Upper lobe of right lung (tissue), 1 donor: Measurements from ENCODE around the gene WDR88. TPM values are rescaled to one million over a fixed set of nuclear protein-coding genes. Genes with fewer than 3 reads are reported as not detected.

Experiments
- ATAC-seq: fragments of 200-7000 bp; cut with Tn5 transposase; one replicate; pipeline ENCODE4 v1.9.1; 2020; ENCODE audit warnings: mild to moderate bottlenecking, moderate library complexity
- DNase-seq: peaks from one replicate; pipeline ENCODE4 v3.0.0-alpha.2; 2020
- H3K27ac ChIP-seq: fragments of 200-600 bp; one replicate; pipeline ENCODE4 v1.8.0; 2022
- H3K27me3 ChIP-seq: fragments of 200-600 bp; one replicate; pipeline ENCODE4 v1.8.0; 2022; ENCODE audit warnings: mild to moderate bottlenecking
- H3K36me3 ChIP-seq: fragments of 200-600 bp; one replicate; pipeline ENCODE4 v1.8.0; 2022
- H3K4me1 ChIP-seq: fragments of 200-600 bp; one replicate; pipeline ENCODE4 v1.8.0; 2022
- H3K4me3 ChIP-seq: fragments of 200-600 bp; one replicate; pipeline ENCODE4 v1.8.0; 2022; ENCODE audit warnings: mild to moderate bottlenecking
- H3K9me3 ChIP-seq: fragments of 200-600 bp; one replicate; pipeline ENCODE4 v1.8.0; 2022
- intact Hi-C: fragments of 100-400 bp; cut with DNase I; formaldehyde crosslinking; loops from one replicate; pipeline ENCODE4 v1.11.0; 2022
- total RNA-seq: library from RNA; stranded (reverse); fragmentation: NEBNext Ultra II Directional; extraction: Animal tissue kit (Norgen Biotek cat#: 25700); gene quantifications from one replicate; pipeline ENCODE4 v1.2.1, GENCODE V29; 2021
- TF ChIP-seq, protein P1 (sequence below): fragments of 200-600 bp; IDR thresholded peaks from one replicate; pipeline ENCODE4 v1.8.0; 2022; ENCODE audit warnings: antibody characterized with exemption
- donor health status: DM: no; HTN: yes; CAD: no; lungs with severe emphysema.

Gene WDR88
- total RNA-seq, 1 donor from 2014 or later = not detected

DNA sequence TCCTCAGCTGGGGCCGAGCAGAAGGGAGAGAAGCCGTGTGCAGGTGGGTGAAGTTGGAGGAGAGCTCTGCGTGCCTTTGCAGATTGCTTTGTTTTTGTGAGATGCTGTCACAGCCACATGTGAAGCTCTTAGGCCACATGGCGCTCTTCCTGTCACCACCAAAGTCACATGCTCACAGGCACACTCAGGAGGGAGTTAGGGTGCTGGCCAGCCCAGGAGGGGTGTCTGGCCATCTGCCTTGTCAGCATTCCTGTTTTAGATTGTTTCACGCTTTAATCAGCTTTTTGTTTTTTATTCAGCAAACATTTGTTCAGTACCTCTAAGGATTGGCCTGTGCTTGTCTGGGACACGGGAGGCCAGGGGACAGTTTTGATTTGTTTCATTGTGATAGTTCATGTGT, 29.0 kb upstream of the WDR88 start:
- Histone ChIP-seq H3K36me3 (peaks cover 77% of the 10 kb centered on the region), H3K4me1 (no peaks in the 10 kb centered on the region), H3K27ac (no peak overlapping the region), H3K9me3 (no peaks in the 10 kb centered on the region), H3K4me3 (no peak overlapping the region), H3K27me3 (no peaks in the 10 kb centered on the region)
- intact Hi-C loops = no loop called here
- DNase-seq (no peak), ATAC-seq (no peak)
- TF ChIP-seq, protein P1, sequence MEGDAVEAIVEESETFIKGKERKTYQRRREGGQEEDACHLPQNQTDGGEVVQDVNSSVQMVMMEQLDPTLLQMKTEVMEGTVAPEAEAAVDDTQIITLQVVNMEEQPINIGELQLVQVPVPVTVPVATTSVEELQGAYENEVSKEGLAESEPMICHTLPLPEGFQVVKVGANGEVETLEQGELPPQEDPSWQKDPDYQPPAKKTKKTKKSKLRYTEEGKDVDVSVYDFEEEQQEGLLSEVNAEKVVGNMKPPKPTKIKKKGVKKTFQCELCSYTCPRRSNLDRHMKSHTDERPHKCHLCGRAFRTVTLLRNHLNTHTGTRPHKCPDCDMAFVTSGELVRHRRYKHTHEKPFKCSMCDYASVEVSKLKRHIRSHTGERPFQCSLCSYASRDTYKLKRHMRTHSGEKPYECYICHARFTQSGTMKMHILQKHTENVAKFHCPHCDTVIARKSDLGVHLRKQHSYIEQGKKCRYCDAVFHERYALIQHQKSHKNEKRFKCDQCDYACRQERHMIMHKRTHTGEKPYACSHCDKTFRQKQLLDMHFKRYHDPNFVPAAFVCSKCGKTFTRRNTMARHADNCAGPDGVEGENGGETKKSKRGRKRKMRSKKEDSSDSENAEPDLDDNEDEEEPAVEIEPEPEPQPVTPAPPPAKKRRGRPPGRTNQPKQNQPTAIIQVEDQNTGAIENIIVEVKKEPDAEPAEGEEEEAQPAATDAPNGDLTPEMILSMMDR = no peak

- DNase-seq (no peak), ATAC-seq (no peak)
- no peak overlapping the region for H3K4me3 ChIP-seq
- no peaks in the 10 kb centered on the region for H3K27me3 ChIP-seq
- intact Hi-C loops = no loop called here
- H3K36me3 ChIP-seq = peaks cover 79% of the 10 kb centered on the region
- H3K9me3 ChIP-seq = no peaks in the 10 kb centered on the region
- TF ChIP-seq, protein P1 = no peak
- H3K4me1 ChIP-seq = no peaks in the 10 kb centered on the region
- no peak overlapping the region for H3K27ac ChIP-seq
These were observed 23.8 kb upstream of the WDR88 start for GRCh38 chr19:33108161-33108560.

DNA sequence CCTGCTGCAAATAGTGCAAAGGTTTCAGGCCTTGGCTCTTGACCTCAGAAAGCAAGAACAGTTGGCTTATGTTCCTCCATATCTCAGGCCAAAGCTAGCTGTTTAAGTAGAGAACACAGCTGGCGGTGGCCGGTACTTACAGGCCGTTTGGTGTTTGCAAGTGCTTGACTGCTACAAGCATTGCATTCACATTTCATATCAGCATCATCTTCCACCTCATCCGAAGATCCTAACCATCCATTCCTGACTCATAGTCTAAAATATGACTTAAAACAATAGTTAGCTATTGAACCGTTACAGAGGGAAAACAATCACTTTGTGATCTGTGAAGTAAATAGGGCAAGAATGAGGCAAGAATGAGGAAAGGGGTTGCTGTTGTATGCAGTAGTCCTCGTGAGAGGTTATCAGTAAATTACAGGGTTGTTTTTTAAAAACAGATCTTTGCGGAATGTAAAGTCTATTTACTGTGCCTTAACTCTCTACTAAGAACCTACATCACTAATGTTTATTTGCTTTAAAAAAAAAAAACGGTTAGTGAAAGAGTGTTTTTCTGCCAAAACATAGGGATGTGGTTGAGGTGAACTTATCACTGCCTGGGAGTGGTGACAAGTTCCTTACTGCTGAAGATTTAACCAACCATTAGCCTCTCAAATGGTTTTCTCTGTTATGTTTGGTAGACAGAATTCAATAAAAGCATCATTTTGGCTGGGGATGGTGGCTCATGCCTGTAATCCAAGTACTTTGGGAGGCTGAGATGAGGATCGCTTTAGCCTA, 21.6 kb upstream of the WDR88 start:
- no peak overlapping the region for H3K27ac ChIP-seq
- intact Hi-C loops = no loop called here
- no peak overlapping the region for H3K4me3 ChIP-seq
- TF ChIP-seq, protein P1 = no peak
- H3K27me3 ChIP-seq = no peaks in the 10 kb centered on the region
- no peak for DNase-seq
- no peaks in the 10 kb centered on the region for H3K9me3 ChIP-seq
- peaks cover 80% of the 10 kb centered on the region for H3K36me3 ChIP-seq
- ATAC-seq = no peak
- H3K4me1 ChIP-seq = no peaks in the 10 kb centered on the region

GRCh38 chr19:33111587-33111986, 20.3 kb upstream of the WDR88 start:
- no peaks in the 10 kb centered on the region for H3K4me1 ChIP-seq

GRCh38 chr19:33114312-33114711, 17.6 kb upstream of the WDR88 start:
- ATAC-seq (no peak), DNase-seq (no peak)
- Histone ChIP-seq H3K4me1 (no peaks in the 10 kb centered on the region), H3K4me3 (no peak overlapping the region), H3K36me3 (peaks cover 82% of the 10 kb centered on the region), H3K27ac (no peak overlapping the region), H3K27me3 (no peaks in the 10 kb centered on the region), H3K9me3 (no peaks in the 10 kb centered on the region)
- TF ChIP-seq, protein P1 = no peak
- intact Hi-C loops = no loop called here

More at GRCh38 chr19:33111587-33111986, 20.3 kb upstream of the WDR88 start:
- H3K36me3 ChIP-seq = peaks cover 85% of the 10 kb centered on the region
- no peak overlapping the region for H3K27ac ChIP-seq
- intact Hi-C loops = no loop called here
- no peak overlapping the region for H3K4me3 ChIP-seq
- TF ChIP-seq, protein P1 = no peak
- no peaks in the 10 kb centered on the region for H3K27me3 ChIP-seq
- DNase-seq = no peak
- ATAC-seq = no peak
- H3K9me3 ChIP-seq = no peaks in the 10 kb centered on the region

DNA sequence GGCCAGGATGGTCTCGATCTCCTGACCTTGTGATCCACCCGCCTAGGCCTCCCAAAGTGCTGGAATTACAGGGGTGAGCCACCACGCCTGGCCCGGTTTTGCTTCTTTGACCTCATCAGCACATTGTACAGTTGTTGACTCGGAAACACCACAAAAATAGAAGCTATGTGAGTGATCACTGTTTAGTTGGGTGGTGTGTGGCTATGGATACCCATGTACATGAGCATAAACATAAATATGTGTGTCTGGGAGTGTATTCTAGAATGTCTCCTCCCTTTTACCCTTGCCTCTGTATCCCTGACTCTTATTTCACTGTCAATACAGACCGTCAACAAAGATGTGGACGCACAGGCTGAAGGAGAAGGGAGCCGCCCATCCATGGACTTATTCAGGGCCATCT, 14.4 kb upstream of the WDR88 start:
- Histone ChIP-seq H3K9me3 (no peaks in the 10 kb centered on the region), H3K36me3 (peaks cover 73% of the 10 kb centered on the region), H3K27me3 (no peaks in the 10 kb centered on the region), H3K4me3 (no peak overlapping the region), H3K4me1 (no peaks in the 10 kb centered on the region), H3K27ac (no peak overlapping the region)
- ATAC-seq = no peak
- intact Hi-C loops = no loop called here
- TF ChIP-seq, protein P1 = no peak
- no peak for DNase-seq
